Measurements from ENCODE around the gene ILDR2. TPM values are rescaled to one million over a fixed set of nuclear protein-coding genes. Genes with fewer than 3 reads are reported as not detected.
A peak's percentile ranks its signal among the peaks of the same experiment; 100 is the strongest.

ILDR2 gene
- total and polyA plus RNA-seq, 7 donors: 0.42 to 15.8 (median 8.1) TPM; not detected in 2

GRCh38 chr1:166927701-166928100, 47.6 kb downstream of the ILDR2 start:
- no peaks in the 10 kb centered on the region for H3K27me3 ChIP-seq
- H3K9me3 ChIP-seq: no peaks in the 10 kb centered on the region
- 86 to 92% methylated on average over 2 of the region's 2 CpGs for WGBS, 2 donors
- TF ChIP-seq EP300 (IDR thresholded peaks at IDR 0.05): no peak
- no peak for TF ChIP-seq POLR2A (IDR thresholded peaks at IDR 0.05)
- TF ChIP-seq CTCF (IDR thresholded peaks at IDR 0.05): no peak
- TF ChIP-seq POLR2AphosphoS5 (IDR thresholded peaks at IDR 0.05): no peak
- no peak overlapping the region for H3K27ac ChIP-seq
- no peaks in the 10 kb centered on the region for H3K4me1 ChIP-seq
- intact Hi-C loops (cut with DNase I): no loop called here
- no peaks in the 10 kb centered on the region for H3K36me3 ChIP-seq
- no peak for DNase-seq
- no peak overlapping the region for H3K4me3 ChIP-seq

DNA sequence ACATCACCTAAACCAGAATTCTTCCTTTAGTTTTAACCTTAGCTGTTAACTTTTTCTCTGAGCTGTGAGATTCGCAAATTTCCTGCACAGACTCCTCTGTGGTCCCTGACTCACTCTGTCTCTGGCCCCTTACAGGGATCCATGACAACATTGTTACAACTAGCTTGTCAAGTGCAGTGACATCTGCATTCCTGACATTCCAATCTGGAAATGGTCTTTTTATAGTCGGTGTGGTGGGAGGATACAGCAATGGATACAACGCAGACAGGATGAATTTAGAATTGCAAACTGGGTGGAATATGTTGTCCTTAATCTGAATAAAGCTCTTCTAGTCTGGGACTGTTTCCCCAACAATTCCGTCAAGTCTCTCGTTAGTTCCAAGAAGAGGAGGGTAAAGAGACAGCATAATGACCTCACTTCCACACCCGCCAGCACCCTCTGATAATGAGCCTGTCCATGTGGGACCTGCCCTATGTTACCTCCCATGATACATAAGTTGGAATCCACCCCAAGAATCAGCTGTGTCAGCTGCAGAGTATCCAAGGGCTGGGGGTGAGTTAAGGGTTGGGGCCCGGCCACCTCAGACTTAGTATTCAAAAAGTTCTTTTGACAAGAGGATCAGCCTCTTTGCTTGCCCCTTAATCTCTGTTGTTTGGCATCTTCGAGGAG, 49.4 kb downstream of the ILDR2 start:
- intact Hi-C loops (cut with DNase I): no loop called here

DNA sequence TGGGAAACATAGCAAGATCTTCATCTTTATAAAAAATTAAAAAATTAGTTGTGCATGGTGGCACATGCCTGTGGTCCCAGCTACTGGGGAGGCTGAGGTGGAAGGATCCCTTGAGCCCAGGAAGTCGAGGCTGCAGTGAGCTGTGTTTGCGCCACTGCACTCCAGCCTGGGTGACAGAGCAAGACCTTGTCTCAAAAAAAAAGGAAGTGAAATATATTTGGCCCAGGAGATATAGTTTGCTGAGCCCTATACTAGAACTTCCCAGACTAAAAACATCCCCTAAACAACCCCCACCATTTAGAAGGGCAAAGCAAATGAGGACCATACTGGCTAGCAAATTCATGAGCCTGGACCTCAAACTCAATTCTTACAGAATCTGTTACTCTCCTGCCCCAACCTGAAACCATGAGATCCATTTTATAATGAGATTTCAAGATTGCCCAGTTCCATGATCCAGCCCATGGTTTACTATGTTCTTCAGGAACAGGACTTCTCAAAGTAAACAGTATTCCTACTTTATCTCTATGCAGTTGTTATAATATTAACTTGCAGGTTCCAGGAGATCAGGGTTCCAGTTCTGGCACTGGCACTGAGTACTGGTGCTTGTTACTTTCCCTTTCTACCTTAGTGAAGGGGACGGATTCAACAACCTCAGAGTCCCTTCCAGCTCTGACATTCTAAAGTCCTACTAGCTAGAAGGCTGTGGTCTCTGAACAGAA, 50.4 kb downstream of the ILDR2 start:
- Histone ChIP-seq H3K27me3 (peaks cover 0 to 11% (median 0%) of the 10 kb centered on the region in 3 donors), H3K27ac (no peak overlapping the region), H3K4me3 (no peak overlapping the region), H3K4me1 (peaks cover 0 to 16% (median 10%) of the 10 kb centered on the region in 4 donors), H3K9me3 (no peaks in the 10 kb centered on the region), H3K36me3 (no peaks in the 10 kb centered on the region)
- DNase-seq: no peak
- TF ChIP-seq EP300 (IDR thresholded peaks at IDR 0.05): no peak
- no peak for TF ChIP-seq POLR2AphosphoS5 (IDR thresholded peaks at IDR 0.05)
- no peak for TF ChIP-seq POLR2A (IDR thresholded peaks at IDR 0.05)
- TF ChIP-seq CTCF (IDR thresholded peaks at IDR 0.05): no peak
- intact Hi-C loops (cut with DNase I): loop anchor here (5.0 kb wide), 1 partner anchor 47 kb away; no protein-coding TSS in a partner anchor
- 67 to 71% methylated on average over 3 of the region's 3 CpGs for WGBS, 2 donors

More for the DNA sequence above, 49.4 kb downstream of the ILDR2 start:
- H3K27ac ChIP-seq: no peak overlapping the region
- no peak for TF ChIP-seq EP300 (IDR thresholded peaks at IDR 0.05)
- TF ChIP-seq CTCF (IDR thresholded peaks at IDR 0.05): no peak
- no peak for TF ChIP-seq POLR2AphosphoS5 (IDR thresholded peaks at IDR 0.05)
- TF ChIP-seq POLR2A (IDR thresholded peaks at IDR 0.05): no peak
- no peak for DNase-seq
- no peaks in the 10 kb centered on the region for H3K9me3 ChIP-seq
- no peaks in the 10 kb centered on the region for H3K36me3 ChIP-seq
- H3K4me1 ChIP-seq: peaks cover 0 to 7% (median 3%) of the 10 kb centered on the region in 4 donors
- 87 to 89% methylated on average over 8 of the region's 8 CpGs for WGBS, 2 donors
- H3K4me3 ChIP-seq: no peak overlapping the region
- peaks cover 0 to 3% (median 0%) of the 10 kb centered on the region in 3 donors for H3K27me3 ChIP-seq

DNA sequence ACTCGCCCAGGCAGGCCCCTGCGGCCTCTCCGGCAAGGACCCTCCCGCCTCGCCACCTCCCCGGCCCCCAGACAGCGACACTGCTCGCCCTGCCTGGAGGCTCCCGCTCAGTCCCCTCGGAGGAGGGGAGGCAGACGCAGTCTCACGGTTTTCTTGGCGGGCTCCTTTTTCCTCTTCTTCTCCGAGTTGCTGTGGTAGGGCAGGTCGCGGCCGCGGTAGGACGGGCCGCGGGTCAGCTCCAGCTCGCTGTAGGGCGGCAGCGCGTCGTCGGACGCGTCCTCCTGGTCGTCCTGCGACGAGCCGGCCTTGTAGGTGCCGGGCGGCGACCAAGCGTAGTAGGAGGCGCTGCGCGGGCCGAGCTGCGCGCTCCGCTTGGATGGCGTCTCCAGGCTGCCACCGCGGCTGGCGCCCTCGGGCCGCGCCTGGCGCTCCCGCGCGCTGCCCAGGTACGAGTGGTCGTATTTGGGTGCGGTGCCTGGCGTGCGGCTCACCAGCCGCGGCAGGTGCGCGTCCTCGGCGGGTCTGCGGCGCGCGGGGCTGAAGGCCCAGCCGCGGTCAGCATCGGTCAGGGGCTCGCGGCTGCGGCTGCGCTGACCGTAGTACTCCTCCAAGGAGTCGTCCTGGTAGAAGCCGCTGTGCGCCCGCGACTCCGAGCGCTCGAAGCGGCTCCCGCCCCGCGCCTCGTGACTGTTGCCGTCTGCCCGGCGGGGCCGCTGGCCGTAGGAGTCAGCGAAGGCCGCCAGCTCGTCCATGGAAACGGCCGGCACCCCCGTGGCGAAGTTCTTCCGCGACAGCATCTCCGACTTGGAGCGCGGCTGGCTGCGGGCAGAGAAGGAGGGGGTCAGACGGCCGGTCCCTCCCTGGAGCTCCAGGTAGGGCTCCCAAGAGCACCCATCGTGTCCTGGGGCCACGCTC, 54.5 kb downstream of the ILDR2 start:
- TF ChIP-seq CTCF (IDR thresholded peaks at IDR 0.05) (no peak), POLR2AphosphoS5 (IDR thresholded peaks at IDR 0.05) (no peak), POLR2A (IDR thresholded peaks at IDR 0.05) (no peak), EP300 (IDR thresholded peaks at IDR 0.05) (no peak)
- peaks cover 0 to 11% (median 0%) of the 10 kb centered on the region in 3 donors for H3K27me3 ChIP-seq
- H3K27ac ChIP-seq: peak overlapping the region; percentile 58 to 76 (median 65)
- H3K9me3 ChIP-seq: no peaks in the 10 kb centered on the region
- peaks cover 0 to 17% (median 10%) of the 10 kb centered on the region in 4 donors for H3K4me1 ChIP-seq
- no peaks in the 10 kb centered on the region for H3K36me3 ChIP-seq
- WGBS, 2 donors: 6 to 7% methylated on average over 113 of the region's 113 CpGs
- intact Hi-C loops (cut with DNase I): loop anchor here (5.0 kb wide), 1 partner anchor 51 kb away; no protein-coding TSS in a partner anchor
- H3K4me3 ChIP-seq: peak overlapping the region; percentile 22 to 68 (median 59)
- DNase-seq: peak; percentile 63
